Ovary (tissue), 9 donors: Measurements from ENCODE around the gene APOBEC4. TPM values are rescaled to one million over a fixed set of nuclear protein-coding genes. Genes with fewer than 3 reads are reported as not detected.

Source experiments
- DNase-seq, 5 donors: peaks; one replicate each; pipeline ENCODE4 v3.0.0-alpha.2; 2019 to 2020
- H3K27ac ChIP-seq, 2 donors: fragments of 200-600 bp; one replicate each; pipeline versions ENCODE4 v1.5.1 to v1.8.0; 2019 to 2022
- H3K27me3 ChIP-seq: fragments of 200-600 bp; one replicate; pipeline ENCODE4 v1.8.0; 2022
- H3K36me3 ChIP-seq: fragments of 200-600 bp; sonication (generic); one replicate; pipeline ENCODE4 v1.5.1; 2019
- H3K4me1 ChIP-seq: one replicate; pipeline ENCODE4 v1.8.1; 2013; ENCODE audit warnings: mild to moderate bottlenecking, moderate library complexity; ENCODE audit not compliant: insufficient read depth
- H3K4me3 ChIP-seq: fragments of 200-600 bp; sonication (generic); one replicate; pipeline ENCODE4 v1.5.1; 2017
- H3K9me3 ChIP-seq, 2 donors: fragments of 200-600 bp in 1 of 2; sonication (generic) in 1 of 2; one replicate each; pipeline versions ENCODE4 v1.5.1 to v1.8.1; 2013 to 2019; ENCODE audit warnings: mild to moderate bottlenecking in 1 of 2, moderate library complexity in 1 of 2
- EP300 ChIP-seq: sonication (generic); formaldehyde crosslinking; IDR thresholded peaks from one replicate; pipeline ENCODE4 v1.6.1; 2017; ENCODE audit warnings: antibody characterized with exemption
- POLR2A ChIP-seq: fragments of 450-650 bp; IDR thresholded peaks from one replicate; pipeline ENCODE4 v1.6.1; 2017; ENCODE audit warnings: antibody characterized with exemption, mild to moderate bottlenecking, moderate library complexity
- WGBS, 3 donors: extraction: QIAGEN DNeasy Blood & Tissue Kit in 1 of 3; methylation state at CpG; one replicate each; pipeline versions ENCODE4 v1.1.5 to v1.1.7; 2013 to 2017; 5-methylcytosine and 5-hydroxymethylcytosine counted together
- intact Hi-C, 4 donors: fragments of 100-400 bp; cut with DNase I; formaldehyde crosslinking; loops; one replicate each; pipeline versions ENCODE4 v1.11.0 to v1.15.1; 2022 to 2023
- polyA plus RNA-seq, 2 donors: library from polyadenylated mRNA; stranded (reverse); fragments of 200-250 nt in 1 of 2; fragments of 350-450 nt in 1 of 2; fragmentation: Illumina TruSeq in 1 of 2; extraction: RNeasy Lipid Tissue Mini Kit (QIAGEN cat#74804) in 1 of 2; gene quantifications; one replicate each; pipeline ENCODE4 v1.2.3, GENCODE V29; 2013 to 2014
- total RNA-seq, 7 donors: library from RNA; depleted of rRNA in 2 of 7; stranded (reverse); fragments of >200 nt in 2 of 7; fragmentation: NEBNext Ultra II Directional in 3 of 7; extraction: Animal tissue kit (Norgen Biotek cat#: 25700) in 3 of 7; gene quantifications; one replicate each; pipeline versions ENCODE4 v1.1.0 to v1.2.4, GENCODE V29; 2016 to 2023
- TF ChIP-seq, protein P1 (sequence below), 3 donors: fragments of 450-650 bp in 2 of 3; fragments of 200-600 bp in 1 of 3; IDR thresholded peaks; one replicate each; pipeline versions ENCODE4 v1.5.1 to v1.8.0; 2016 to 2022; ENCODE audit warnings: antibody characterized with exemption in 3 of 3, mild to moderate bottlenecking in 1 of 3
- donor health status: DM: no; HTN: no; CAD: no; lungs with moderate emphysema.
- donor health status: DM: no; HTN: no; CAD: no.
- donor health status: Bipolar disorder and iron deficiency.
- donor health status: DM: yes; HTN: yes; CAD: no.
- donor health status: DM: no; HTN: no; CAD: no.
- donor health status: DM: yes; HTN: yes; CAD: no.

Gene APOBEC4
- total and polyA plus RNA-seq, 9 donors: 0.12 to 2.0 (median 0.46) TPM; not detected in 5

DNA sequence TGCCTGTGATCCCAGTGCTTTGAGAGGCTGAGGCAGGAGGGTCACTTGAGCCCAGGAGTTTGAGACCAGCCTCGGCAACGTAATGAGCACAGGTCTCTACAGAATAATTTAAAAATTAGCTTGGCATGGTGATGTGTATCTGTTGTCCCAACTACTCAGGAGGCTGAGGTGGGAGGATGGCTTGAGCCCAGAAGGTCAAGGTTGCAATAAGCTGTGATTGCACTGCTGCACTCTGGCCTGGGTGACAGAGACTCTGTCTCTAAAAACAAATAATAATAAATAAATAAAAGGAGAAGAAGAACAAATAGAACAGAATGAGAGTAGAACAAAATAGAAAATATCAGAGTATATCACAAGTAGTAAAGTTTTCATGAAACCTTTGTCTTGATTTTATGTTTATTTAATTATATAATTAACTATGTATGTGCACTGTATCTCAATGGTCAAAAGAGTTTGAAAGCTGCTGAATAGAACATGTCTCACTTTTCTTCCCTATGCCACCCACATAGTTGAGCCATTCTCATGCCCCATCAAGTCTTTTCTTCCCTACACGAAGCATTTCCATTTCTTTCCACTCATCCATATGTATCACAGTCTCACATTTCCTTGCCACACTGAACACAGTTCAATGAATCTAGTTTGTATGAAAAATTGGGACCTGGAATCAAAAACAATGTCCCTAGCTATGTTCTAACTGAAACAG lies 22.9 kb upstream of the APOBEC4 start:
- Histone ChIP-seq H3K36me3 (no peaks in the 10 kb centered on the region), H3K9me3 (no peaks in the 10 kb centered on the region), H3K4me3 (no peak overlapping the region), H3K27ac (no peak overlapping the region), H3K4me1 (peaks cover 5% of the 10 kb centered on the region), H3K27me3 (no peaks in the 10 kb centered on the region)
- WGBS, 3 donors: 84 to 95% (median 95%) methylated on average over 3 of the region's 3 CpGs
- TF ChIP-seq POLR2A (no peak), EP300 (no peak)
- TF ChIP-seq, protein P1, sequence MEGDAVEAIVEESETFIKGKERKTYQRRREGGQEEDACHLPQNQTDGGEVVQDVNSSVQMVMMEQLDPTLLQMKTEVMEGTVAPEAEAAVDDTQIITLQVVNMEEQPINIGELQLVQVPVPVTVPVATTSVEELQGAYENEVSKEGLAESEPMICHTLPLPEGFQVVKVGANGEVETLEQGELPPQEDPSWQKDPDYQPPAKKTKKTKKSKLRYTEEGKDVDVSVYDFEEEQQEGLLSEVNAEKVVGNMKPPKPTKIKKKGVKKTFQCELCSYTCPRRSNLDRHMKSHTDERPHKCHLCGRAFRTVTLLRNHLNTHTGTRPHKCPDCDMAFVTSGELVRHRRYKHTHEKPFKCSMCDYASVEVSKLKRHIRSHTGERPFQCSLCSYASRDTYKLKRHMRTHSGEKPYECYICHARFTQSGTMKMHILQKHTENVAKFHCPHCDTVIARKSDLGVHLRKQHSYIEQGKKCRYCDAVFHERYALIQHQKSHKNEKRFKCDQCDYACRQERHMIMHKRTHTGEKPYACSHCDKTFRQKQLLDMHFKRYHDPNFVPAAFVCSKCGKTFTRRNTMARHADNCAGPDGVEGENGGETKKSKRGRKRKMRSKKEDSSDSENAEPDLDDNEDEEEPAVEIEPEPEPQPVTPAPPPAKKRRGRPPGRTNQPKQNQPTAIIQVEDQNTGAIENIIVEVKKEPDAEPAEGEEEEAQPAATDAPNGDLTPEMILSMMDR (IDR thresholded peaks at IDR 0.05): no peak
- no peak for DNase-seq
- intact Hi-C loops: no loop called here

DNA sequence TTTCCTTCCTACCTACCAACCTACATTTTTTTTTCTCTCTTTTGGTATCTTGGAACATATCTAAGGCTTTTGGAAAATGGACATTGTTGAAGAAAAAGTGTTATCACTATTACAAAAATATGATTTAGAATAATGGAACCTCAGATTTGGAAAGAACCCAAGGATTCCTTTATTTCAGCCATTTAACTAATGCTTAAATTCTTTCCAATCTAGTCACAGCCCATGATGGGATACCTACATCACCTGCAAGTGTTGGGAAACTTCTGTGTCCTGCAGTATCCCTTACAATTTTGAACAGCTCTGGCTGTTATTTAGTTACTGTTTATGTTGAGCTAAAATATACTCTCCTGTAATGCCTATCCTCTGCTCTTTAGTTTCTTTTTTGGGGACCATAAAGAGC lies 22.3 kb upstream of the APOBEC4 start:
- Histone ChIP-seq H3K27me3 (no peaks in the 10 kb centered on the region), H3K36me3 (no peaks in the 10 kb centered on the region), H3K4me3 (no peak overlapping the region), H3K9me3 (no peaks in the 10 kb centered on the region), H3K27ac (no peak overlapping the region), H3K4me1 (peaks cover 5% of the 10 kb centered on the region)
- intact Hi-C loops: no loop called here
- DNase-seq: no peak
- TF ChIP-seq, protein P1 (IDR thresholded peaks at IDR 0.05): no peak
- TF ChIP-seq POLR2A (no peak), EP300 (no peak)

DNA sequence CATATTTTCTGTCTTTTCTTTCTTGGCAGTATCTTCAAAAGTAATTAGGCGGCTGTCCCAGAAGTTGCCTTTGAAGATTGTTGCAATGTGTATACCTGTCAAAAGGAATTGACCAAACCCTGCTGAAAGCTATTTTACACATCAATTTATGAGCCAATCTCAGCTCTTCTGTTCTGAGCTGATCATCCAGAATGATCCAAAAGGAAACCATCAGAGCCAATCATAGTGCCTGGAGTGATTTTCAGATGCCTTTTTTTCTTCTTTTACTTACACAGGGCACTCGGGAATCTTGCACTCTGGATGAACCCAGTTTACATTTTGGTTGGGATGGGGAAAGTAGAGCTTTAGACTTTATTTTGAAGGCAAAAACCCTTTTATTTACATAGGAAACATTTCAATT lies 21.8 kb upstream of the APOBEC4 start:
- Histone ChIP-seq H3K36me3 (no peaks in the 10 kb centered on the region), H3K9me3 (no peaks in the 10 kb centered on the region), H3K27me3 (no peaks in the 10 kb centered on the region), H3K4me3 (no peak overlapping the region), H3K27ac (no peak overlapping the region), H3K4me1 (peaks cover 5% of the 10 kb centered on the region)
- TF ChIP-seq EP300 (no peak), POLR2A (no peak)
- TF ChIP-seq, protein P1 (IDR thresholded peaks at IDR 0.05): no peak
- intact Hi-C loops: no loop called here
- 66 to 81% (median 67%) methylated on average over 2 of the region's 2 CpGs for WGBS, 3 donors
- no peak for DNase-seq

DNA sequence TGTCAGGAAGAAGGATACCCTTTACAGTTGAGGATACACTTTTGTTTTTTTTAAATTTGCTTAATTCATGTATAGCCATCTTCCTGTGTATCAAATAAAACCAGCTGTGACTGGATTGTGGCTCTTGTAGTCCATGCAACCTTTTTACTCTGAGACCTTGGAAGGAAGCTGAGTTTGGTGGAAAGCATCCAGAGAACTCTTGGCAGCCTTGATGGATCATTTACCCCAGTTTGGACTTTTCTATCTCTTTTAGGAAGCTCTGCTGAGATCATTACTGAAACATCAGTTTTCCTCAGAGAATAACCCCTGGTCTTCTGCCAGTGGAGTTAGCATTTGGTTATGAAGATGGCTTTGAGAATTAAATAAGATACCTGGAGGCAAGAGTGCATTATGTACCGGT lies 21.2 kb upstream of the APOBEC4 start:
- 11 to 21% (median 11%) methylated on average over 1 of the region's 1 CpG for WGBS, 3 donors
- TF ChIP-seq, protein P1 (IDR thresholded peaks at IDR 0.05): no peak
- TF ChIP-seq EP300: no peak

More for the DNA sequence above, 21.2 kb upstream of the APOBEC4 start:
- Histone ChIP-seq H3K36me3 (no peaks in the 10 kb centered on the region), H3K4me1 (peaks cover 5% of the 10 kb centered on the region), H3K27me3 (no peaks in the 10 kb centered on the region), H3K9me3 (no peaks in the 10 kb centered on the region), H3K27ac (peak overlapping the region in 1 of 2 donors; percentile 32), H3K4me3 (no peak overlapping the region)
- intact Hi-C loops: no loop called here
- peak in 4 of 5 donors; percentile 31 to 62 (median 50) for DNase-seq
